HEK293 (cell line): Measurements from ENCODE around the gene AICDA.

Experiments used
- CTCF ChIA-PET: fragments of 350-600 bp; formaldehyde crosslinking; extraction: SDS; loops from one replicate; lab custom pipeline; 2021; ENCODE audit warnings: antibody characterized with exemption; lab: Yijun Ruan, JAX
- POLR2A ChIA-PET: fragments of 300-600 bp; formaldehyde crosslinking; extraction: SDS; loops from one replicate; lab custom pipeline; 2020; ENCODE audit warnings: antibody characterized with exemption, inconsistent platforms; lab: Yijun Ruan, JAX
- H3K27ac ChIP-seq: fragments of 200-500 bp; sonication (Bioruptor generic); 2 replicates; pipeline ENCODE4 v1.5.1; 2014; ENCODE audit warnings: low read depth, low read length, control low read depth, inconsistent platforms; ENCODE audit errors: extremely low read depth
- H3K36me3 ChIP-seq, 2 experiments: fragments of 200-500 bp in 1 of 2; sonication (Bioruptor generic) in 1 of 2; 1 replicate in 1 of 2; 2 replicates in 1 of 2; pipeline ENCODE4 v1.5.1; 2014 to 2017; ENCODE audit warnings: inconsistent platforms in 2 of 2, low read length in 2 of 2; ENCODE audit not compliant: control insufficient read depth in 2 of 2, insufficient read depth in 1 of 2
- H3K4me1 ChIP-seq: fragments of 200-500 bp; sonication (Bioruptor generic); 2 replicates; pipeline ENCODE4 v1.5.1; 2014; ENCODE audit warnings: mild to moderate bottlenecking, low read length, inconsistent platforms; ENCODE audit not compliant: control insufficient read depth, insufficient read depth
- H3K4me3 ChIP-seq: 2 replicates; pipeline ENCODE4 v1.5.1; 2011; ENCODE audit warnings: low read depth, mild to moderate bottlenecking, control low read depth, low read length, moderate library complexity
- H3K9me3 ChIP-seq: fragments of 200-500 bp; sonication (Bioruptor generic); 2 replicates; pipeline ENCODE4 v1.5.1; 2014; ENCODE audit warnings: low read depth, low read length, inconsistent platforms; ENCODE audit not compliant: control insufficient read depth, insufficient read depth
- BCL11A ChIP-seq: fragments of 450-650 bp; formaldehyde crosslinking; IDR thresholded peaks from 2 replicates; pipeline ENCODE4 v1.5.1; 2016; ENCODE audit warnings: low read depth, missing biosample characterization, missing genetic modification characterization
- BCL11B ChIP-seq: fragments of 450-650 bp; formaldehyde crosslinking; IDR thresholded peaks from 2 replicates; pipeline ENCODE4 v1.5.1; 2016; ENCODE audit warnings: low read depth, missing biosample characterization, missing genetic modification characterization
- FEZF1 ChIP-seq: fragments of 450-650 bp; formaldehyde crosslinking; IDR thresholded peaks from 2 replicates; pipeline ENCODE4 v1.5.1; 2016; ENCODE audit warnings: missing biosample characterization, missing genetic modification characterization
- GLI2 ChIP-seq: fragments of 450-650 bp; formaldehyde crosslinking; IDR thresholded peaks from 2 replicates; pipeline ENCODE4; 2017; ENCODE audit warnings: missing biosample characterization, missing genetic modification characterization, low read depth, borderline replicate concordance
- HOXC10 ChIP-seq: sonication (generic); formaldehyde crosslinking; IDR thresholded peaks from 2 replicates; pipeline ENCODE4 v1.8.1; 2023; ENCODE audit warnings: mild to moderate bottlenecking, missing genetic modification reagents
- KLF9 ChIP-seq: fragments of 450-650 bp; formaldehyde crosslinking; IDR thresholded peaks from 2 replicates; pipeline ENCODE4 v1.5.1; 2016; ENCODE audit warnings: missing biosample characterization, missing genetic modification characterization, low read depth
- RBAK ChIP-seq: fragments of 450-650 bp; formaldehyde crosslinking; IDR thresholded peaks from 2 replicates; pipeline ENCODE4 v1.5.1; 2016; ENCODE audit warnings: missing biosample characterization, missing genetic modification characterization
- REPIN1 ChIP-seq: fragments of 450-650 bp; formaldehyde crosslinking; IDR thresholded peaks from 2 replicates; pipeline ENCODE4 v1.5.1; 2017; ENCODE audit warnings: missing biosample characterization, missing genetic modification characterization, low read depth
- TRIM28 ChIP-seq: IDR thresholded peaks from 2 replicates; pipeline ENCODE4 v1.6.1; 2011; ENCODE audit warnings: low read length, control low read depth, borderline replicate concordance
- ZFHX2 ChIP-seq: fragments of 450-650 bp; formaldehyde crosslinking; conservative IDR thresholded peaks from 2 replicates; pipeline ENCODE4 v1.5.1; 2016; ENCODE audit warnings: missing biosample characterization, missing genetic modification characterization
- ZFP69B ChIP-seq: fragments of 450-650 bp; formaldehyde crosslinking; IDR thresholded peaks from 2 replicates; pipeline ENCODE4 v1.5.1; 2016; ENCODE audit warnings: missing biosample characterization, missing genetic modification characterization
- ZNF112 ChIP-seq: fragments of 450-650 bp; formaldehyde crosslinking; IDR thresholded peaks from 2 replicates; pipeline ENCODE4 v1.5.0; 2017; ENCODE audit warnings: missing biosample characterization, missing genetic modification characterization
- ZNF138 ChIP-seq: fragments of 450-650 bp; formaldehyde crosslinking; IDR thresholded peaks from 2 replicates; pipeline ENCODE4 v1.5.1; 2016; ENCODE audit warnings: missing biosample characterization, missing genetic modification characterization, borderline replicate concordance
- ZNF155 ChIP-seq: fragments of 450-650 bp; formaldehyde crosslinking; IDR thresholded peaks from 2 replicates; pipeline ENCODE4 v1.5.1; 2016; ENCODE audit warnings: missing biosample characterization, missing genetic modification characterization
- ZNF169 ChIP-seq: fragments of 450-650 bp; formaldehyde crosslinking; IDR thresholded peaks from 2 replicates; pipeline ENCODE4 v1.5.1; 2016; ENCODE audit warnings: missing biosample characterization, missing genetic modification characterization
- ZNF175 ChIP-seq: fragments of 450-650 bp; formaldehyde crosslinking; IDR thresholded peaks from 2 replicates; pipeline ENCODE4 v1.5.1; 2016; ENCODE audit warnings: missing biosample characterization, missing genetic modification characterization
- ZNF292 ChIP-seq: fragments of 450-650 bp; formaldehyde crosslinking; IDR thresholded peaks from 2 replicates; pipeline ENCODE4 v1.5.1; 2016; ENCODE audit warnings: low read depth, missing biosample characterization, missing genetic modification characterization, borderline replicate concordance
- ZNF354C ChIP-seq: fragments of 450-650 bp; formaldehyde crosslinking; IDR thresholded peaks from 2 replicates; pipeline ENCODE4 v1.5.1; 2016; ENCODE audit warnings: missing biosample characterization, missing genetic modification characterization, low read depth, borderline replicate concordance
- ZNF558 ChIP-seq: fragments of 450-650 bp; formaldehyde crosslinking; IDR thresholded peaks from 2 replicates; pipeline ENCODE4 v1.5.1; 2016; ENCODE audit warnings: missing biosample characterization, missing genetic modification characterization
- ZNF571 ChIP-seq: fragments of 450-650 bp; formaldehyde crosslinking; IDR thresholded peaks from 2 replicates; pipeline ENCODE4 v1.5.0; 2017; ENCODE audit warnings: missing biosample characterization, missing genetic modification characterization
- ZNF629 ChIP-seq: fragments of 450-650 bp; formaldehyde crosslinking; IDR thresholded peaks from 2 replicates; pipeline ENCODE4 v1.5.1; 2017; ENCODE audit warnings: missing biosample characterization, missing genetic modification characterization
- ZNF701 ChIP-seq: fragments of 450-650 bp; formaldehyde crosslinking; IDR thresholded peaks from 2 replicates; pipeline ENCODE4 v1.5.1; 2016; ENCODE audit warnings: missing biosample characterization, missing genetic modification characterization
- ZNF747 ChIP-seq: fragments of 450-650 bp; formaldehyde crosslinking; IDR thresholded peaks from 2 replicates; pipeline ENCODE4 v1.5.1; 2016; ENCODE audit warnings: missing biosample characterization, missing genetic modification characterization
- TF ChIP-seq, protein P1 (sequence below): fragments of 450-650 bp; formaldehyde crosslinking; IDR thresholded peaks from 2 replicates; pipeline ENCODE4 v1.5.1; 2017; ENCODE audit warnings: missing biosample characterization, mild to moderate bottlenecking, missing genetic modification characterization, moderate library complexity
- TF ChIP-seq, protein P2 (sequence below): fragments of 450-650 bp; formaldehyde crosslinking; IDR thresholded peaks from 2 replicates; pipeline ENCODE4 v1.5.1; 2016; ENCODE audit warnings: missing biosample characterization, missing genetic modification characterization
- TF ChIP-seq, protein P3 (sequence below): fragments of 450-650 bp; formaldehyde crosslinking; conservative IDR thresholded peaks from 2 replicates; pipeline ENCODE4 v1.5.1; 2016; ENCODE audit warnings: low read depth, missing biosample characterization, missing genetic modification characterization

Gene AICDA

DNA sequence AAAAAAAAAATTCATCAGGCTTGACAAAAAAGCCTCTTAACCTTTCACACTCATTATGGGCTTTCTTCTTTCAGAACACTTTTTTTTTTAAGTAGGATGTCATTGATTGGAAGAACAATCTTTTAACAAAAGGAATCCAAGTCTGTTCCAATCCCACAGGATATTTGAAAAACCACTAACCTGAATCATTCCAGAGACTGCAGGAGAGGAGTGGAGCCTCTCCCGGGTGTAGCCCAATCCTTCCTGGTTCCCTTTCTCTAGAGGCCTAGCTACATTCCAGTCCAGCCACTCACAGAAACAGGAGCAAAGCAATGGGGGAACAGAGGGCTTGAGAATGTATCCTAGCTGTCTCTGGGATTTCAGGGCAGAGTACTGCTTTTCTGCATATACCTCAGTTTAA lies 45.7 kb upstream of the AICDA start:
- H3K4me3 ChIP-seq: no peak overlapping the region
- TF ChIP-seq ZNF112 (no peak), ZNF747 (tag by site-specific recombination) (no peak), ZNF571 (tag by site-specific recombination) (no peak), TRIM28 (no peak), KLF9 (tag by site-specific recombination) (no peak), ZNF175 (tag by site-specific recombination) (no peak), ZNF292 (no peak), FEZF1 (tag by site-specific recombination) (no peak), ZFP69B (tag by site-specific recombination) (no peak), ZNF701 (tag by site-specific recombination) (no peak)
- no peak overlapping the region for H3K27ac ChIP-seq
- H3K9me3 ChIP-seq: no peaks in the 10 kb centered on the region
- CTCF ChIA-PET: interaction anchor here (0.7 to 2.7 kb wide), 10 partner anchors 12 to 543 kb away, joined by 3 to 26 read pairs (median 6); partner anchors contain the start of gene A2ML1
- no peaks in the 10 kb centered on the region for H3K36me3 ChIP-seq
- POLR2A ChIA-PET: no interaction called here
- no peaks in the 10 kb centered on the region for H3K4me1 ChIP-seq

DNA sequence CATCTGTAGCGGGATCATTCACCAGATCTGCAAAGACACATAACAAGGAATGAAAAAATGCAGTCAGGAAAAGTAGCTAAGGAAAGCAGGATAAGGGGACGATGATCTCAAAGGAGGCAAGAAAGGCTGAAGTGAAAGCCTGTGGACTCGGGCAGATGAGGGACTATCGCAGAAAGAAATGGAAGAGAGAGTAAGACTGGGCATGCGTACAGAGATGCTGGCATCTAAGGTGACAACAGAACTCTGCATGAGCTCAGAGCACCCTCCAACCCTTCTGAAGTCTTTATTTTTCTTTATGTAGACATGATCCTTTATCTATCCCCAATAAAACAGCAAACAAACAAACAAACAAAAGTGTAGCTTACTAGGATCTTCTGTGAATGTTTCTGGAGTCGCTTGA lies 42.8 kb upstream of the AICDA start:
- Histone ChIP-seq H3K36me3 (no peaks in the 10 kb centered on the region), H3K4me3 (no peak overlapping the region), H3K4me1 (no peaks in the 10 kb centered on the region), H3K9me3 (no peaks in the 10 kb centered on the region), H3K27ac (no peak overlapping the region)
- TF ChIP-seq ZNF558 (tag by site-specific recombination) (no peak), ZNF354C (tag by site-specific recombination) (no peak), BCL11A (tag by site-specific recombination) (no peak), RBAK (tag by site-specific recombination) (no peak), REPIN1 (tag by site-specific recombination) (no peak), BCL11B (tag by site-specific recombination) (no peak), ZNF138 (tag by site-specific recombination) (no peak), ZNF629 (tag by site-specific recombination) (no peak), GLI2 (tag by site-specific recombination) (no peak), HOXC10 (CRISPR knock-in tag) (no peak), ZNF169 (tag by site-specific recombination) (no peak), ZFHX2 (tag by site-specific recombination) (no peak), ZNF155 (no peak)
- TF ChIP-seq, protein P1, sequence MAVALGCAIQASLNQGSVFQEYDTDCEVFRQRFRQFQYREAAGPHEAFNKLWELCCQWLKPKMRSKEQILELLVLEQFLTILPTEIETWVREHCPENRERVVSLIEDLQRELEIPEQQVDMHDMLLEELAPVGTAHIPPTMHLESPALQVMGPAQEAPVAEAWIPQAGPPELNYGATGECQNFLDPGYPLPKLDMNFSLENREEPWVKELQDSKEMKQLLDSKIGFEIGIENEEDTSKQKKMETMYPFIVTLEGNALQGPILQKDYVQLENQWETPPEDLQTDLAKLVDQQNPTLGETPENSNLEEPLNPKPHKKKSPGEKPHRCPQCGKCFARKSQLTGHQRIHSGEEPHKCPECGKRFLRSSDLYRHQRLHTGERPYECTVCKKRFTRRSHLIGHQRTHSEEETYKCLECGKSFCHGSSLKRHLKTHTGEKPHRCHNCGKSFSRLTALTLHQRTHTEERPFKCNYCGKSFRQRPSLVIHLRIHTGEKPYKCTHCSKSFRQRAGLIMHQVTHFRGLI (tag by site-specific recombination): no peak
- TF ChIP-seq, protein P2, sequence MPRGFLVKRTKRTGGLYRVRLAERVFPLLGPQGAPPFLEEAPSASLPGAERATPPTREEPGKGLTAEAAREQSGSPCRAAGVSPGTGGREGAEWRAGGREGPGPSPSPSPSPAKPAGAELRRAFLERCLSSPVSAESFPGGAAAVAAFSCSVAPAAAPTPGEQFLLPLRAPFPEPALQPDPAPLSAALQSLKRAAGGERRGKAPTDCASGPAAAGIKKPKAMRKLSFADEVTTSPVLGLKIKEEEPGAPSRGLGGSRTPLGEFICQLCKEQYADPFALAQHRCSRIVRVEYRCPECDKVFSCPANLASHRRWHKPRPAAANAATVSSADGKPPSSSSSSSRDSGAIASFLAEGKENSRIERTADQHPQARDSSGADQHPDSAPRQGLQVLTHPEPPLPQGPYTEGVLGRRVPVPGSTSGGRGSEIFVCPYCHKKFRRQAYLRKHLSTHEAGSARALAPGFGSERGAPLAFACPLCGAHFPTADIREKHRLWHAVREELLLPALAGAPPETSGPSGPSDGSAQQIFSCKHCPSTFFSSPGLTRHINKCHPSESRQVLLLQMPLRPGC: no peak
- TF ChIP-seq, protein P3, sequence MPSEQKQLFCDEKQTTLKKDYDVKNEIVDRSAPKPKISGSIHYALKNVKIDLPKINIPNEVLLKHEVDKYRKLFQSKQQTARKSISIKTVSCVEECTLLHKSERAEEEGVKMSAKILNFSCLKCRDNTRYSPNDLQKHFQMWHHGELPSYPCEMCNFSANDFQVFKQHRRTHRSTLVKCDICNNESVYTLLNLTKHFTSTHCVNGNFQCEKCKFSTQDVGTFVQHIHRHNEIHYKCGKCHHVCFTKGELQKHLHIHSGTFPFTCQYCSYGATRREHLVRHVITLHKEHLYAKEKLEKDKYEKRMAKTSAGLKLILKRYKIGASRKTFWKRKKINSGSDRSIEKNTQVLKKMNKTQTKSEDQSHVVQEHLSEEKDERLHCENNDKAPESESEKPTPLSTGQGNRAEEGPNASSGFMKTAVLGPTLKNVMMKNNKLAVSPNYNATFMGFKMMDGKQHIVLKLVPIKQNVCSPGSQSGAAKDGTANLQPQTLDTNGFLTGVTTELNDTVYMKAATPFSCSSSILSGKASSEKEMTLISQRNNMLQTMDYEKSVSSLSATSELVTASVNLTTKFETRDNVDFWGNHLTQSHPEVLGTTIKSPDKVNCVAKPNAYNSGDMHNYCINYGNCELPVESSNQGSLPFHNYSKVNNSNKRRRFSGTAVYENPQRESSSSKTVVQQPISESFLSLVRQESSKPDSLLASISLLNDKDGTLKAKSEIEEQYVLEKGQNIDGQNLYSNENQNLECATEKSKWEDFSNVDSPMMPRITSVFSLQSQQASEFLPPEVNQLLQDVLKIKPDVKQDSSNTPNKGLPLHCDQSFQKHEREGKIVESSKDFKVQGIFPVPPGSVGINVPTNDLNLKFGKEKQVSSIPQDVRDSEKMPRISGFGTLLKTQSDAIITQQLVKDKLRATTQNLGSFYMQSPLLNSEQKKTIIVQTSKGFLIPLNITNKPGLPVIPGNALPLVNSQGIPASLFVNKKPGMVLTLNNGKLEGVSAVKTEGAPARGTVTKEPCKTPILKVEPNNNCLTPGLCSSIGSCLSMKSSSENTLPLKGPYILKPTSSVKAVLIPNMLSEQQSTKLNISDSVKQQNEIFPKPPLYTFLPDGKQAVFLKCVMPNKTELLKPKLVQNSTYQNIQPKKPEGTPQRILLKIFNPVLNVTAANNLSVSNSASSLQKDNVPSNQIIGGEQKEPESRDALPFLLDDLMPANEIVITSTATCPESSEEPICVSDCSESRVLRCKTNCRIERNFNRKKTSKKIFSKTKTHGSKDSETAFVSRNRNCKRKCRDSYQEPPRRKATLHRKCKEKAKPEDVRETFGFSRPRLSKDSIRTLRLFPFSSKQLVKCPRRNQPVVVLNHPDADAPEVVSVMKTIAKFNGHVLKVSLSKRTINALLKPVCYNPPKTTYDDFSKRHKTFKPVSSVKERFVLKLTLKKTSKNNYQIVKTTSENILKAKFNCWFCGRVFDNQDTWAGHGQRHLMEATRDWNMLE (tag by site-specific recombination): no peak
- CTCF ChIA-PET: interaction anchor here (0.8 to 1.4 kb wide), 5 partner anchors 26 to 383 kb away, joined by 3 to 7 read pairs (median 5); no protein-coding TSS in a partner anchor
- POLR2A ChIA-PET: no interaction called here
